Upper lobe of left lung (tissue), 6 donors: Measurements from ENCODE around the gene SCART1. TPM values are rescaled to one million over a fixed set of nuclear protein-coding genes. Genes with fewer than 3 reads are reported as not detected.

ENCODE experiments used
- ATAC-seq, 2 donors: fragments of 200-7000 bp; cut with Tn5 transposase; one replicate each; pipeline ENCODE4 v1.9.1; 2022; ENCODE audit warnings: mild to moderate bottlenecking in 2 of 2, moderate library complexity in 2 of 2; ENCODE audit not compliant: low FRiP score in 2 of 2
- DNase-seq, 2 donors: peaks; one replicate each; pipeline ENCODE4 v3.0.0-alpha.2; 2019 to 2020
- H3K27ac ChIP-seq, 4 donors: fragments of 200-600 bp; sonication (generic); one replicate each; pipeline ENCODE4 v1.5.1; 2016 to 2019
- H3K27me3 ChIP-seq, 4 donors: fragments of 200-600 bp; sonication (generic); one replicate each; pipeline ENCODE4 v1.5.1; 2017 to 2019
- H3K36me3 ChIP-seq, 4 donors: fragments of 200-600 bp; sonication (generic); one replicate each; pipeline ENCODE4 v1.5.1; 2016 to 2019
- H3K4me1 ChIP-seq, 4 donors: fragments of 200-600 bp; sonication (generic); one replicate each; pipeline ENCODE4 v1.5.1; 2018 to 2019
- H3K4me3 ChIP-seq, 4 donors: fragments of 200-600 bp; sonication (generic); one replicate each; pipeline ENCODE4 v1.5.1; 2017 to 2019; ENCODE audit warnings: mild to moderate bottlenecking in 2 of 4, moderate library complexity in 1 of 4
- H3K9me3 ChIP-seq, 4 donors: fragments of 200-600 bp; sonication (generic); one replicate each; pipeline ENCODE4 v1.5.1; 2018 to 2019
- EP300 ChIP-seq, 4 donors: sonication (generic); formaldehyde crosslinking; IDR thresholded peaks; one replicate each; pipeline ENCODE4 v1.5.1; 2017; ENCODE audit warnings: antibody characterized with exemption in 4 of 4, control low read depth in 2 of 4
- POLR2A ChIP-seq, 4 donors: fragments of 450-650 bp; IDR thresholded peaks; one replicate each; pipeline ENCODE4 v1.5.1; 2016 to 2017; ENCODE audit warnings: antibody characterized with exemption in 4 of 4, mild to moderate bottlenecking in 2 of 4
- POLR2AphosphoS5 ChIP-seq, 2 donors: sonication (generic); formaldehyde crosslinking; IDR thresholded peaks; one replicate each; pipeline ENCODE4 v1.5.1; 2017; ENCODE audit warnings: antibody characterized with exemption in 2 of 2
- WGBS, 2 donors: methylation state at CpG; one replicate each; pipeline ENCODE4 v1.1.5; 2017 to 2018; 5-methylcytosine and 5-hydroxymethylcytosine counted together
- total RNA-seq, 6 donors: library from RNA; depleted of rRNA in 4 of 6; stranded (reverse); fragments of >200 nt in 4 of 6; gene quantifications; one replicate each; pipeline versions ENCODE4 v1.1.0 to v1.2.1, GENCODE V29; 2016 to 2021
- TF ChIP-seq, protein P1 (sequence below), 6 experiments: fragments of 450-650 bp in 4 of 6; fragments of 200-600 bp in 2 of 6; sonication (generic) in 2 of 6; IDR thresholded peaks; one replicate each; pipeline ENCODE4 v1.5.1; 2016 to 2019; ENCODE audit warnings: antibody characterized with exemption in 6 of 6
- donor health status: DM: no; HTN: no; CAD: no; lungs with moderate emphysema.
- donor health status: DM: no; HTN: yes; CAD: no; lungs with severe emphysema.

Gene SCART1
- total RNA-seq, 6 donors from 2014 or later = 1.1 to 31.4 (median 3.4) TPM

DNA sequence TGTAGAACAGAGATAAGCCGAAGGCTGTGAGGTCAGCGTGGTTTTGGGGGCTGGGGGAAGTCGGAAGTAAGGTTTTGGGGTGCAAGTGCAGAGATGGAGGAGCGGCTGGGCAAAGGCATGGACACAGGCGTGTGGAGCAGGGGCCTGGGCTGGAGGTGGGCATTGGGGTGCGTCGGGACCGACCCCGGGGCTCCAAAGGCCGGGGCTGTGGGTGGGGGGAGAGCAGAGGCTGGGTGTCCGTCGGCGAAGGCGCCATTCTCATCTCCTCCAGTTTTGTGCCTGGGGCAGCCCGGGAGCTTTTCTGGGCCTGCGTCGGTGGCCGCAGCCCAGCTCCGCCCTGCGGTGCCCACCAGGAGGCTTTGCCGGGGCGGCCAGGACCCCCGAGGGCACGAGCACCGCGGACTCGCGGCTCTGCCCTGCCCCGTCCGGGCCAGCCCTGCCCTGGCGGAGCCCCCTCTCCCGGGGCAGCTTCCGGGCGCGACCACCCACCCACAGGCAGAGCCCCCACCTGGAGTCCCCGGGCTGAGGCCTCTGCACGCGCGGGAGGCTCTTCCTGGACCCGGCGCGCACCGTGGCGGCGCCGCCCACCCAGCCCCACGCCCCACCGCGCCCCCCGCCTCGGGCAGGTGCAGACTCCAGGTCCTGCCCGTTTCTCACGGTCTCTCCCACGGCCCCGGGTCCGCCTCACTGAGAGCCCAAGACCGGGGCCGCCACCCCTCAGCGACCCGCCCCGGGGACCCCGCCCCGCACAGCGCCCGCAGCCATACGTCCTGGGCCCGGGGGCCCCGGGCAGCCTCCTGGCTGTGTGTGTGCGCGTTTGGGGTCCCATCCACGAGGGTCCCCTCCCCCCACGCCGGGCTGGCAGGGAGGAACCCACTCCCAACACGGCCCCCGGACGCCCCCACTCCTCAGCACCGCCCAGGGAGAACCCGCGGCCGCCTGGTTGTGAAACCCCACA is 7.7 kb upstream of the SCART1 start:
- DNase-seq (peak in 1 of 2 donors; percentile 76), ATAC-seq (peak in 1 of 2 donors; percentile 20)
- WGBS, 2 donors = 53 to 83% methylated on average over 21 to 48 of the region's 80 CpGs
- Histone ChIP-seq H3K36me3 (no peaks in the 10 kb centered on the region), H3K27ac (no peak overlapping the region), H3K4me1 (no peaks in the 10 kb centered on the region), H3K27me3 (peaks cover 0 to 4% (median 0%) of the 10 kb centered on the region in 4 donors), H3K9me3 (peaks cover 22 to 35% (median 27%) of the 10 kb centered on the region in 4 donors), H3K4me3 (no peak overlapping the region)
- TF ChIP-seq POLR2AphosphoS5 (IDR thresholded peaks at IDR 0.05) (no peak), POLR2A (IDR thresholded peaks at IDR 0.05) (no peak), EP300 (IDR thresholded peaks at IDR 0.05) (no peak)
- TF ChIP-seq, protein P1, sequence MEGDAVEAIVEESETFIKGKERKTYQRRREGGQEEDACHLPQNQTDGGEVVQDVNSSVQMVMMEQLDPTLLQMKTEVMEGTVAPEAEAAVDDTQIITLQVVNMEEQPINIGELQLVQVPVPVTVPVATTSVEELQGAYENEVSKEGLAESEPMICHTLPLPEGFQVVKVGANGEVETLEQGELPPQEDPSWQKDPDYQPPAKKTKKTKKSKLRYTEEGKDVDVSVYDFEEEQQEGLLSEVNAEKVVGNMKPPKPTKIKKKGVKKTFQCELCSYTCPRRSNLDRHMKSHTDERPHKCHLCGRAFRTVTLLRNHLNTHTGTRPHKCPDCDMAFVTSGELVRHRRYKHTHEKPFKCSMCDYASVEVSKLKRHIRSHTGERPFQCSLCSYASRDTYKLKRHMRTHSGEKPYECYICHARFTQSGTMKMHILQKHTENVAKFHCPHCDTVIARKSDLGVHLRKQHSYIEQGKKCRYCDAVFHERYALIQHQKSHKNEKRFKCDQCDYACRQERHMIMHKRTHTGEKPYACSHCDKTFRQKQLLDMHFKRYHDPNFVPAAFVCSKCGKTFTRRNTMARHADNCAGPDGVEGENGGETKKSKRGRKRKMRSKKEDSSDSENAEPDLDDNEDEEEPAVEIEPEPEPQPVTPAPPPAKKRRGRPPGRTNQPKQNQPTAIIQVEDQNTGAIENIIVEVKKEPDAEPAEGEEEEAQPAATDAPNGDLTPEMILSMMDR (IDR thresholded peaks at IDR 0.05) = no peak

DNA sequence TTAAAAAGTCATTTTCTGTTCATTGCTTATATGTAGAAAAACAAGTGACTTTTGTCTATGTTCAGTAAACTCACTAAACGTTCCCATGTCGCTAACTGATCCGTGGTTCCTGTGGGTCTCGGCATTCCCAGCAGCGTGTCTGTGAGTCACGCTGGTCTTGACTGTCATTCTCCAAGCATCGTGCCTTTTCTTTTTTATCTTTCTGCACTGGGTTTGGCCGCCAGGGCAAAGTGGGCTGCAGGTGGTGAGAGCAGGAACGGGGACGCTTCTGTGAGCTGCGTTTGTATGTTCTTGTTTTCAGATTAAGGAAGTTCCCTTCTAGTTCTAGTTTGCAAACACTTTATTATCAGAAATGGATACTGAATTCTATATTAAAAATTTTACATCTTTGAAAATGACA is 6.8 kb upstream of the SCART1 start:
- no peak for TF ChIP-seq EP300 (IDR thresholded peaks at IDR 0.05)
- TF ChIP-seq, protein P1 (IDR thresholded peaks at IDR 0.05) = no peak
- TF ChIP-seq POLR2A (IDR thresholded peaks at IDR 0.05) = no peak
- no peak for TF ChIP-seq POLR2AphosphoS5 (IDR thresholded peaks at IDR 0.05)
- H3K4me3 ChIP-seq = no peak overlapping the region
- no peak for ATAC-seq

DNA sequence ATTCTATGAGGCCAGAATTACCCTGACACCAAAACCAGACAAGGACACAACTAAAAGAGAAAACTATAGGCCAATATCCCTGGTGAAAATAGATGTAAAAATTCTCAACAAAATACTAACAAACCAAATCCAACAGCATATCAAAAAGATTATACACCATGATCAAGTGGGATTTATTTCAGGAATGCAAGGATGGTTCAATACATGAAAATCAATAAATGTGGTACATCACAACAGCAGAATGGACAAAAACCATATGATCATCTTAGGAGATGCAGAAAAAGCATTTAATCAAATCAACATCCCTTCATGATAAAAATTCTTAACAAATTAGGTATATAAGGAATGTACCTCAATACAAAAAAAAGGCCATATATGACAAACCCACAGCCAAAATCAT is 5.6 kb upstream of the SCART1 start:
- no peaks in the 10 kb centered on the region for H3K4me1 ChIP-seq
- no peak for DNase-seq
- H3K4me3 ChIP-seq = no peak overlapping the region
- no peaks in the 10 kb centered on the region for H3K36me3 ChIP-seq
- TF ChIP-seq, protein P1 (IDR thresholded peaks at IDR 0.05) = no peak
- TF ChIP-seq POLR2AphosphoS5 (IDR thresholded peaks at IDR 0.05) (no peak), POLR2A (IDR thresholded peaks at IDR 0.05) (no peak), EP300 (IDR thresholded peaks at IDR 0.05) (no peak)
- H3K27ac ChIP-seq = no peak overlapping the region
- peaks cover 22 to 35% (median 27%) of the 10 kb centered on the region in 4 donors for H3K9me3 ChIP-seq
- no peak for ATAC-seq
- H3K27me3 ChIP-seq = peaks cover 0 to 4% (median 0%) of the 10 kb centered on the region in 4 donors

More for the DNA sequence above, 6.8 kb upstream of the SCART1 start:
- Histone ChIP-seq H3K4me1 (no peaks in the 10 kb centered on the region), H3K9me3 (peaks cover 22 to 35% (median 27%) of the 10 kb centered on the region in 4 donors), H3K27me3 (peaks cover 0 to 4% (median 0%) of the 10 kb centered on the region in 4 donors), H3K36me3 (no peaks in the 10 kb centered on the region), H3K27ac (no peak overlapping the region)
- WGBS, 2 donors = 82 to 92% methylated on average over 11 of the region's 11 CpGs
- DNase-seq = no peak

DNA sequence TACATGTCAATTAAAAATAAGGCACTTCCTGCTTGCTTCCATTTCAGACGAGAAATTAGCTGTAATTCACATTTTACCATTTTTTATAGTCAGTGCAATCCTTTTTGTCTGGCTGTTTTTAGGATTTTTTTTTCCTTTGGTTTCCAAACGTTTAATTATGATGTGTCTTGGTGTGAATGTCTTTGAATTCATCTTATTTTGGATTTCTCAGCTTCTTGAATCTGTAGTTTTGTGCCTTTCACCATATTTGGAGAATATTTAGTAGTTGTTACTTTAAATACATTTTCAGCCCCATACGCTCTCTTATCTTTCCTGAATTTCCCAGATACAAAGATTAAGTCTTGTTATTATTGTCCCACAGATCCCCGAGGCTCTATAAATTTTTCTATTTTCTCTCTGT is 2.4 kb upstream of the SCART1 start:
- Histone ChIP-seq H3K27ac (no peak overlapping the region), H3K4me1 (no peaks in the 10 kb centered on the region), H3K9me3 (peaks cover 22 to 28% (median 24%) of the 10 kb centered on the region in 4 donors), H3K27me3 (no peaks in the 10 kb centered on the region), H3K36me3 (no peaks in the 10 kb centered on the region), H3K4me3 (no peak overlapping the region)
- DNase-seq (no peak), ATAC-seq (no peak)
- TF ChIP-seq POLR2AphosphoS5 (IDR thresholded peaks at IDR 0.05) = no peak
- TF ChIP-seq, protein P1 (IDR thresholded peaks at IDR 0.05) = no peak
- no peak for TF ChIP-seq EP300 (IDR thresholded peaks at IDR 0.05)
- no peak for TF ChIP-seq POLR2A (IDR thresholded peaks at IDR 0.05)
- WGBS, 2 donors = 62 to 67% methylated on average over 4 of the region's 4 CpGs
